Measurements from ENCODE around the gene SP5. TPM values are rescaled to one million over a fixed set of nuclear protein-coding genes. Genes with fewer than 3 reads are reported as not detected.

Gene SP5
- total RNA-seq, 1 experiment from 2014 or later = 0.64 TPM

DNA sequence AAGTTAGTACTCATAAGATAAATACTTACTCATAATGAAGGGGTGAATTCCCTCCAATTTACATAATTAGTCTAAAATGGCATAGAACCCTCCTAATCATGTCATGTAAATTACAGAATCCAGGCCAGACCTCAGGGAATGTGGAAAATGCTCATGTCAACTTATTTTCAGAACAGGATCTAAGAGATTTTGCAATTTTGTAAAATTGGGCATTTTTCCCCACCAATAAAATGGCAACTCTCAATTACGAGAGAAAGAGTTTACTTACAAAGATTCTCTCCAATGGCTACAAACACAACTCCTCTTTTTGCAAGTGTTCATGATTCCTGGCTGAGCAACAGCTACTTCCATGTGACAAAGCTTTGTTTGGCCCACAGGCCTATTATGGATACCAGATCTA lies 33.8 kb upstream of the SP5 start:
- Histone ChIP-seq H3K36me3 (ENCODE audit: control insufficient read depth, insufficient read depth, low read length) (no peaks in the 10 kb centered on the region), H3K27me3 (ENCODE audit: control insufficient read depth, insufficient read depth, low read length) (no peaks in the 10 kb centered on the region), H3K4me3 (ENCODE audit: low read depth in 2 of 2, low read length in 2 of 2) (no peak overlapping the region), H3K9me3 (ENCODE audit: control insufficient read depth, insufficient read depth, low read depth, low read length) (no peaks in the 10 kb centered on the region), H3K27ac (ENCODE audit: low read length) (no peak overlapping the region), H3K4me1 (ENCODE audit: control insufficient read depth, insufficient read depth, low read length) (no peaks in the 10 kb centered on the region)
- ATAC-seq (no peak), DNase-seq (ENCODE audit: low read depth, low spot score) (no peak)
- POLR2A ChIA-PET = no interaction called here
- TF ChIP-seq POLR2AphosphoS5 (IDR thresholded peaks at IDR 0.05; ENCODE audit: low read depth, low read length) (no peak), SIN3A (IDR thresholded peaks at IDR 0.05; ENCODE audit: borderline replicate concordance, insufficient read depth, low read depth, low read length) (no peak), TCF7L2 (IDR thresholded peaks at IDR 0.05; ENCODE audit: low read depth, low read length) (no peak)
- TF ChIP-seq, protein P1, sequence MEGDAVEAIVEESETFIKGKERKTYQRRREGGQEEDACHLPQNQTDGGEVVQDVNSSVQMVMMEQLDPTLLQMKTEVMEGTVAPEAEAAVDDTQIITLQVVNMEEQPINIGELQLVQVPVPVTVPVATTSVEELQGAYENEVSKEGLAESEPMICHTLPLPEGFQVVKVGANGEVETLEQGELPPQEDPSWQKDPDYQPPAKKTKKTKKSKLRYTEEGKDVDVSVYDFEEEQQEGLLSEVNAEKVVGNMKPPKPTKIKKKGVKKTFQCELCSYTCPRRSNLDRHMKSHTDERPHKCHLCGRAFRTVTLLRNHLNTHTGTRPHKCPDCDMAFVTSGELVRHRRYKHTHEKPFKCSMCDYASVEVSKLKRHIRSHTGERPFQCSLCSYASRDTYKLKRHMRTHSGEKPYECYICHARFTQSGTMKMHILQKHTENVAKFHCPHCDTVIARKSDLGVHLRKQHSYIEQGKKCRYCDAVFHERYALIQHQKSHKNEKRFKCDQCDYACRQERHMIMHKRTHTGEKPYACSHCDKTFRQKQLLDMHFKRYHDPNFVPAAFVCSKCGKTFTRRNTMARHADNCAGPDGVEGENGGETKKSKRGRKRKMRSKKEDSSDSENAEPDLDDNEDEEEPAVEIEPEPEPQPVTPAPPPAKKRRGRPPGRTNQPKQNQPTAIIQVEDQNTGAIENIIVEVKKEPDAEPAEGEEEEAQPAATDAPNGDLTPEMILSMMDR (IDR thresholded peaks at IDR 0.05) = no peak
- TF ChIP-seq, protein P2, sequence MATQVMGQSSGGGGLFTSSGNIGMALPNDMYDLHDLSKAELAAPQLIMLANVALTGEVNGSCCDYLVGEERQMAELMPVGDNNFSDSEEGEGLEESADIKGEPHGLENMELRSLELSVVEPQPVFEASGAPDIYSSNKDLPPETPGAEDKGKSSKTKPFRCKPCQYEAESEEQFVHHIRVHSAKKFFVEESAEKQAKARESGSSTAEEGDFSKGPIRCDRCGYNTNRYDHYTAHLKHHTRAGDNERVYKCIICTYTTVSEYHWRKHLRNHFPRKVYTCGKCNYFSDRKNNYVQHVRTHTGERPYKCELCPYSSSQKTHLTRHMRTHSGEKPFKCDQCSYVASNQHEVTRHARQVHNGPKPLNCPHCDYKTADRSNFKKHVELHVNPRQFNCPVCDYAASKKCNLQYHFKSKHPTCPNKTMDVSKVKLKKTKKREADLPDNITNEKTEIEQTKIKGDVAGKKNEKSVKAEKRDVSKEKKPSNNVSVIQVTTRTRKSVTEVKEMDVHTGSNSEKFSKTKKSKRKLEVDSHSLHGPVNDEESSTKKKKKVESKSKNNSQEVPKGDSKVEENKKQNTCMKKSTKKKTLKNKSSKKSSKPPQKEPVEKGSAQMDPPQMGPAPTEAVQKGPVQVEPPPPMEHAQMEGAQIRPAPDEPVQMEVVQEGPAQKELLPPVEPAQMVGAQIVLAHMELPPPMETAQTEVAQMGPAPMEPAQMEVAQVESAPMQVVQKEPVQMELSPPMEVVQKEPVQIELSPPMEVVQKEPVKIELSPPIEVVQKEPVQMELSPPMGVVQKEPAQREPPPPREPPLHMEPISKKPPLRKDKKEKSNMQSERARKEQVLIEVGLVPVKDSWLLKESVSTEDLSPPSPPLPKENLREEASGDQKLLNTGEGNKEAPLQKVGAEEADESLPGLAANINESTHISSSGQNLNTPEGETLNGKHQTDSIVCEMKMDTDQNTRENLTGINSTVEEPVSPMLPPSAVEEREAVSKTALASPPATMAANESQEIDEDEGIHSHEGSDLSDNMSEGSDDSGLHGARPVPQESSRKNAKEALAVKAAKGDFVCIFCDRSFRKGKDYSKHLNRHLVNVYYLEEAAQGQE (IDR thresholded peaks at IDR 0.05; ENCODE audit: insufficient read depth in 1 of 2, low read depth in 2 of 2, low read length in 1 of 2) = no peak
- CTCF ChIA-PET = no interaction called here
- intact Hi-C loops (cut with micrococcal nuclease; ENCODE audit: unreplicated experiment) (no loop called here), in situ Hi-C loops (cut with HindIII; ENCODE audit: low pct_unique_long_range_greater_than_20kb, low sequenced_read_pairs) (no loop called here)
- no TSS peak for BruUV-seq (replicated peaks)

DNA sequence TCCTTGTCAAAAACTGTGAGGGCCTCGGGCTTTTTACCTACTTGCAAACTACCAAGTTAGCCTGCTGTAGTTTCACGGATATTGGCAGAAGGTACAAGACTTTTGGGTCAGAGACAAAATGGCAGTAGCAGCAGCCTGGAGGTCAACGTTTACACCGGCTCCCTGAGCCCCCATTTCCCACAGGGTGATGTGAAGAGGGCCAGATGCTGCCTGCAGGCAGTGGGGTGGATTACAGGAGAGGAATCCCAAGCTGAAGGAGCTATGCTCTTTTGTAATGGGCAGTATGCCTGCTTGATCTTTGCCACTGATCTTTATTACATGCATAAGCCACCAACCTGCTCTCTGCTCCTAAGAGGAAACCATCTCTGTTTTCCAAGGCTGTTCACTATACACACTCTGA lies 29.5 kb upstream of the SP5 start:
- no peak overlapping the region for H3K27ac ChIP-seq (ENCODE audit: low read length)
- no peaks in the 10 kb centered on the region for H3K9me3 ChIP-seq (ENCODE audit: control insufficient read depth, insufficient read depth, low read depth, low read length)
- TF ChIP-seq, protein P2 (IDR thresholded peaks at IDR 0.05; ENCODE audit: insufficient read depth in 1 of 2, low read depth in 2 of 2, low read length in 1 of 2) = no peak
- TF ChIP-seq POLR2AphosphoS5 (IDR thresholded peaks at IDR 0.05; ENCODE audit: low read depth, low read length) = no peak
- TF ChIP-seq, protein P1 (IDR thresholded peaks at IDR 0.05) = no peak
- TF ChIP-seq TCF7L2 (IDR thresholded peaks at IDR 0.05; ENCODE audit: low read depth, low read length) = no peak
- TF ChIP-seq SIN3A (IDR thresholded peaks at IDR 0.05; ENCODE audit: borderline replicate concordance, insufficient read depth, low read depth, low read length) = no peak
- no TSS peak for BruUV-seq (replicated peaks)
- no peak overlapping the region for H3K4me3 ChIP-seq (ENCODE audit: low read depth in 2 of 2, low read length in 2 of 2)
- CTCF ChIA-PET = no interaction called here
- DNase-seq (ENCODE audit: low read depth, low spot score) (no peak), ATAC-seq (no peak)
- POLR2A ChIA-PET = no interaction called here
- no peaks in the 10 kb centered on the region for H3K27me3 ChIP-seq (ENCODE audit: control insufficient read depth, insufficient read depth, low read length)
- H3K36me3 ChIP-seq (ENCODE audit: control insufficient read depth, insufficient read depth, low read length) = no peaks in the 10 kb centered on the region
- no peaks in the 10 kb centered on the region for H3K4me1 ChIP-seq (ENCODE audit: control insufficient read depth, insufficient read depth, low read length)
- in situ Hi-C loops (cut with HindIII; ENCODE audit: low pct_unique_long_range_greater_than_20kb, low sequenced_read_pairs) = no loop called here
- intact Hi-C loops (cut with micrococcal nuclease; ENCODE audit: unreplicated experiment) = no loop called here

Measured in Panc1 (cell line).